Measurements from ENCODE around the gene NAGLU. TPM values are rescaled to one million over a fixed set of nuclear protein-coding genes. Genes with fewer than 3 reads are reported as not detected.

The NAGLU gene
- total and polyA plus RNA-seq, 2 experiments from 2014 or later, result 12.0 to 31.2 TPM

- Mint-ChIP-seq H3K27me3 (ENCODE audit: insufficient read depth, low read depth, poor library complexity) (peaks cover 10% of the 10 kb centered on the region), H3K9me3 (no peaks in the 10 kb centered on the region), H3K4me1 (peaks cover 21% of the 10 kb centered on the region), H3K36me3 (ENCODE audit: low read depth) (peaks cover 55% of the 10 kb centered on the region), H3K27ac (peak overlapping the region; percentile 93), H3K4me3 (peak overlapping the region; percentile 93)
- Histone ChIP-seq H3K36me3 (ENCODE audit: insufficient read depth) (peaks cover 25% of the 10 kb centered on the region), H3K4me3 (peak overlapping the region; percentile 86), H3K79me2 (replicated peaks; ENCODE audit: insufficient read depth) (peaks cover 21% of the 10 kb centered on the region), H3K27me3 (ENCODE audit: insufficient read depth) (no peaks in the 10 kb centered on the region), H3F3A (replicated peaks; ENCODE audit: low read depth) (peaks cover 41% of the 10 kb centered on the region), H3K4me1 (ENCODE audit: insufficient read depth) (peaks cover 8% of the 10 kb centered on the region), H2AFZ (peak overlapping the region; percentile 49; the same call in 1 of the 2 replicates), H3K27ac (ENCODE audit: low read depth) (peak overlapping the region; percentile 53), H3K4me2 (peak overlapping the region; percentile 85), H3K9me2 (ENCODE audit: insufficient read depth) (no peaks in the 10 kb centered on the region), H4K20me1 (replicated peaks; ENCODE audit: insufficient read depth) (peaks cover 13% of the 10 kb centered on the region)
- DNase-seq (ENCODE audit: low spot score) (peak; percentile 44), ATAC-seq (peak; percentile 25)
- no peak for TF ChIP-seq NANOG (IDR thresholded peaks at IDR 0.05; ENCODE audit: borderline replicate concordance)
- no peak for TF ChIP-seq ZNF331 (CRISPR knock-in tag; IDR thresholded peaks at IDR 0.05; ENCODE audit: low read depth)
- TF ChIP-seq JUNB (IDR thresholded peaks at IDR 0.05; ENCODE audit: unreplicated experiment), result no peak
Observed at GRCh38 chr17:42577140-42577531, 41.1 kb downstream of the NAGLU start.

DNA sequence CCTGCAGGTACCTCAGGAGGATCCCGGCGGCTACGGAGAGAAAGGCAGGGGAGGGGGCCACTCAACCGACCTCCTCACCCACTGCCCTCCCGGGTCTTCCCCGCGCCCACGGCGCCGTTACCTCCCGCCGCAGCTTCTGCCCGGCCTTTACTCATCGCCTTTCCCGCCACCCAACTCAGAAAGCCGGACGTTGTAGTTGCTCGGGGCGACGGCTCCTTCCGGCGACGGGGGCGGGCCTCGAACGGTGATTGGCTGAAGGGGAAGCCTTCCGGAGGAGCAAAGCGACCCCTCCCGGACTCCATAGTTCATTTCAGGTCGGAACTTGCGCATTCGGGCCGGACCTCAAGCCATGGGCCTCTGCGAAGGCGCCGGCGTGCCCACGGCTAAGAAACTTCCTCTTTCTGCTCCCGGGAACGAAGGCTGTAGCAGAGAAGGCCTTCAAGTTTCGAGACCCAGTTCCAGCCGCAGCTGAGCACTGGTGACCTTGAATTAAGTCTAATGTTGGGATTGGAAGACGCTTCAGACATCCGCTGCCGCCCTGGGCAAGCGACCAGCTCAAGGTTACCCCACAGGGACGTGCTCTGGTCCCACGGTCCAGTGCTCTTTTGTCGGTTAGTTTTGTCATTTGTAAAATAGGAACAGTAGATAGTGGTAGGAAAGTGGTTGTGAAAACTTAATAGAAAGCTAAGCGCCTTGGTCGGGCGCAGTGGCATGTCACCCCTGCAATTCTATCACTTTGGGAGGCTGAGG lies 41.7 kb downstream of the NAGLU start, which contains the start of gene PSMC3IP:
TSS of gene PSMC3IP (minus strand) at position 198 of the 750 bp plus-strand sequence. CDS start at position 155, 43 bp downstream.
- Mint-ChIP-seq H3K4me1 (peaks cover 21% of the 10 kb centered on the region), H3K27me3 (ENCODE audit: insufficient read depth, low read depth, poor library complexity) (peaks cover 14% of the 10 kb centered on the region), H3K36me3 (ENCODE audit: low read depth) (peaks cover 55% of the 10 kb centered on the region), H3K9me3 (no peaks in the 10 kb centered on the region), H3K4me3 (peak within 1 kb of the TSS; percentile 93), H3K27ac (peak within 1 kb of the TSS; percentile 93)
- H3K79me2 ChIP-seq (replicated peaks; ENCODE audit: insufficient read depth), result peaks cover 19% of the 10 kb centered on the region
- peak within 1 kb of the TSS; percentile 85 for H3K4me2 ChIP-seq
- H2AFZ ChIP-seq, result peak within 1 kb of the TSS; percentile 80; the same call in 1 of the 2 replicates
- peaks cover 8% of the 10 kb centered on the region for H3K4me1 ChIP-seq (ENCODE audit: insufficient read depth)
- peak; percentile 99 for DNase-seq (ENCODE audit: low spot score)
- H3K36me3 ChIP-seq (ENCODE audit: insufficient read depth), result peaks cover 25% of the 10 kb centered on the region
- no peaks in the 10 kb centered on the region for H3K27me3 ChIP-seq (ENCODE audit: insufficient read depth)
- H4K20me1 ChIP-seq (replicated peaks; ENCODE audit: insufficient read depth), result peaks cover 10% of the 10 kb centered on the region; the same call in 1 of the 2 replicates
- H3K4me3 ChIP-seq, result peak within 1 kb of the TSS; percentile 86
- peaks cover 40% of the 10 kb centered on the region for H3F3A ChIP-seq (replicated peaks; ENCODE audit: low read depth)
- ATAC-seq, result peak; percentile 86
- no peaks in the 10 kb centered on the region for H3K9me2 ChIP-seq (ENCODE audit: insufficient read depth)
- TF ChIP-seq EZH2phosphoT487 (IDR thresholded peaks at IDR 0.05; ENCODE audit: unreplicated experiment) (no peak), REST (IDR thresholded peaks at IDR 0.05; ENCODE audit: unreplicated experiment) (no peak), POLR2AphosphoS5 (IDR thresholded peaks at IDR 0.05; ENCODE audit: low read depth) (peak; percentile 89), CREB1 (CRISPR knock-in tag; IDR thresholded peaks at IDR 0.05; ENCODE audit: low read depth) (peak; percentile 67)
- TF ChIP-seq, protein P1, sequence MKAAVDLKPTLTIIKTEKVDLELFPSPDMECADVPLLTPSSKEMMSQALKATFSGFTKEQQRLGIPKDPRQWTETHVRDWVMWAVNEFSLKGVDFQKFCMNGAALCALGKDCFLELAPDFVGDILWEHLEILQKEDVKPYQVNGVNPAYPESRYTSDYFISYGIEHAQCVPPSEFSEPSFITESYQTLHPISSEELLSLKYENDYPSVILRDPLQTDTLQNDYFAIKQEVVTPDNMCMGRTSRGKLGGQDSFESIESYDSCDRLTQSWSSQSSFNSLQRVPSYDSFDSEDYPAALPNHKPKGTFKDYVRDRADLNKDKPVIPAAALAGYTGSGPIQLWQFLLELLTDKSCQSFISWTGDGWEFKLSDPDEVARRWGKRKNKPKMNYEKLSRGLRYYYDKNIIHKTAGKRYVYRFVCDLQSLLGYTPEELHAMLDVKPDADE (IDR thresholded peaks at IDR 0.05), result peak; percentile 61
- TF ChIP-seq, protein P2, sequence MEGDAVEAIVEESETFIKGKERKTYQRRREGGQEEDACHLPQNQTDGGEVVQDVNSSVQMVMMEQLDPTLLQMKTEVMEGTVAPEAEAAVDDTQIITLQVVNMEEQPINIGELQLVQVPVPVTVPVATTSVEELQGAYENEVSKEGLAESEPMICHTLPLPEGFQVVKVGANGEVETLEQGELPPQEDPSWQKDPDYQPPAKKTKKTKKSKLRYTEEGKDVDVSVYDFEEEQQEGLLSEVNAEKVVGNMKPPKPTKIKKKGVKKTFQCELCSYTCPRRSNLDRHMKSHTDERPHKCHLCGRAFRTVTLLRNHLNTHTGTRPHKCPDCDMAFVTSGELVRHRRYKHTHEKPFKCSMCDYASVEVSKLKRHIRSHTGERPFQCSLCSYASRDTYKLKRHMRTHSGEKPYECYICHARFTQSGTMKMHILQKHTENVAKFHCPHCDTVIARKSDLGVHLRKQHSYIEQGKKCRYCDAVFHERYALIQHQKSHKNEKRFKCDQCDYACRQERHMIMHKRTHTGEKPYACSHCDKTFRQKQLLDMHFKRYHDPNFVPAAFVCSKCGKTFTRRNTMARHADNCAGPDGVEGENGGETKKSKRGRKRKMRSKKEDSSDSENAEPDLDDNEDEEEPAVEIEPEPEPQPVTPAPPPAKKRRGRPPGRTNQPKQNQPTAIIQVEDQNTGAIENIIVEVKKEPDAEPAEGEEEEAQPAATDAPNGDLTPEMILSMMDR (conservative IDR thresholded peaks at IDR 0.05; ENCODE audit: low read depth in 2 of 2), result peak; percentile 16 to 52; a peak in 3 of 4 replicates
- H3K27ac ChIP-seq (ENCODE audit: low read depth), result peak within 1 kb of the TSS; percentile 79
